ENCODE data around the gene MAPKAP1.

MAPKAP1 gene

DNA sequence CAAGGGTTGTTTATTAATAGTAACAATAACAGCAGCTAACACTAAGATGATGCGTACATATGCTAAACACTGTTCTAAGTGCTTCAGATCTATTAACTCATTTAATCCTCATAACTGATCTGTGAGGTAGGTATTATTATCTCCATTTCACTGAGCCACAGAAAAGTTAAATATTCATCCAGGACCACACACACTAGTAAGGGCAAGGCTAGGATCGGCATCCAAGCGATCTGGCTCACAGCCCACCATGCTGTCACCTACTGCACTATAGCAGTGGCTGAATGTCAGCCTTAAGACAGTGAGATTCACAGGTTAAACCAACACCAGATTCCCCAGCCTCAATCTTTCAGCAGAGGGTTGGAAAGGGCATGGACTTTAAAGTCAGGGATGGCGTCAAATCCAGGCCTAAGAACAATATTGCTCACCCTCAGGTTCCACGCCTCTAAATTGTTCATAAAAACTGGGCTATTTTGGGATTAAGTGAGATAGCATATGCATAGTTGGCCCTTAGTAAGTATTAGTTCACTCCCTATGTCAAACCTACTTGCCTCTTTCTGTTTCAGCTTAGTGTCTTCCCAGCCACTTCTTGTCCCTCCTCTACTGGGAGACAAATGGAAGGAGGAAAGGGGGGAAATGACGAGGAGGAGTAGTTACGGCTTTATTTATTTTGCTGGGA lies 150.8 kb downstream of the MAPKAP1 start:
- no peak for DNase-seq

DNA sequence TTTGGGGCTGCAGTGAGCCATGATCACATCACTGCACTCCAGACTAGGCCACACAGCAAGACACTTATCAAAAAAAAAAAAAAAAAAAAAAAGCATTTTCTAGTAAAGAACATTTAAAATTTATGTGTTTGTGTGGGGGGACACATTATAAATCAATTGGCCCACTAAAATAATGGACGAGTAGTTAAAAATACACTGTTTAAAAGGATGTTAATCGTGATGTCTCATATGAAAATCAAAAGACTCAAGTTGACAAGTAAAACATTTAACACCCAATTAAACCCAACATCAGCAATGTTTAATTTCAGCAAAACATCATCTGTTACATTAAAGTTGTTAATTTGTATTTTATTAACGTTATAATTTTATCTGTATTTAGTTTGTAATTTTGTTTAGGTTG lies 152.3 kb downstream of the MAPKAP1 start:
- DNase-seq, result no peak

DNA sequence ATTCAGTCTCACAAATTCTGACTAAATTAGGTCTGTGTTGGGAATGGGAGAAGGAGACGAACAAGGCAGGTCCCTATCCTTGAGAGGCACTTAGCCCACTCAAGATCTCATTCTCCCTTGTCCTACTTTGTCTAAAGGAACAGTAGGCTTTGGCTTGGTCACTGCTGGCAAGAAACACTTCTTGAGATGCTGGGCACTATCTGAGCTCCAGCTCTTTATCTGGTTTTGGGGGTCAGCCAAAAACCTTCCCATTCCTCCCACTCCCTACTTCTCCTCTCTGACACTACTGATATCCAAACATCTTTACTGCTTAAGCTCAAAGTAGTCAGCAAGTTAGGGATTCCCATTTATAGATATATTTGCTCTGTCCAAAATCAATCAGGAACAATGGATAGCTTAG lies 155.2 kb downstream of the MAPKAP1 start:
- no peak for DNase-seq

DNA sequence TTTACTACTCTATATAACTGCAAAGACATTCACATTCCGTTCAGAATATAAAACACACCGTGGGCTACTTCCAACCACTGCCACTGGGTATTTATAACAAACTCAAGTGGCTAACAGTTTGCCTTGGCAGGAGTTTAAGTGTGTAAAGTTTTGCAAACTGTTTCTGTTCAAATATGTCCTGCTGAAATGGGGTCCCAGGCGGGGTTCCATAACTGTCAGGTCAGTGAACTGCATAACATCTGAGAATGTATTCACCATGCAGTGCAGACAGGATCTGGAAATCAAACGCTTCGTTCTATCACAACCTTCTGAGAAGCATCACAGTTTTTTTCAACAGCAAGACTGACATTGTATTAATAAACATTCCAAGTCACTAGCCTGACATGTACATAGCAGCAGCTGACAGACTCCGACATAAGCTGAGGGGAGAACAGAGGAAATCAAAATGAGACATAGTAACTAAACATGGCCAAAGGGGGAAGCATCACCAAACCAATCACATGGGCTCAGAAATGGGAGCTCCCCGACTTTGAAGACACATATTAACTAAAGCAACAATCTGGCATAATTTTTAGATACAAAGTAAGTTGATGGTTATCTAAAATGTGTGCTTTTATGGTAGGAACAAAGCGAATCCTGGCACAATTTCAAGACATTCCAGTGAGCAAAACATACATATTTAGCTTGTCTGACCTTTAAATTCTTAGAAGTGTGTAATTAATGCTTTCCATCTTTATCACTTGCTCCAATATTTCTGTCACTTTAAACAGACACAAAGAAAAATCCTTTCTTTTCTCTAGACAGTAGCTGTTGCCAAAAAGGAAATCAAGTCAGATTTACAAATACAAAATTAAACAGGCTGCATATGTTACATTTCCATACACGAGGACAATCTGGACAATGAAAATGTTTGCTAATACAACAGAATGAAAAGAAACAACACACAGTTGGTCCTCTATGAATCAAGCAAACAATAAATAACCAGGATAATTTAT lies 156.8 kb downstream of the MAPKAP1 start:
- no peak for DNase-seq

DNA sequence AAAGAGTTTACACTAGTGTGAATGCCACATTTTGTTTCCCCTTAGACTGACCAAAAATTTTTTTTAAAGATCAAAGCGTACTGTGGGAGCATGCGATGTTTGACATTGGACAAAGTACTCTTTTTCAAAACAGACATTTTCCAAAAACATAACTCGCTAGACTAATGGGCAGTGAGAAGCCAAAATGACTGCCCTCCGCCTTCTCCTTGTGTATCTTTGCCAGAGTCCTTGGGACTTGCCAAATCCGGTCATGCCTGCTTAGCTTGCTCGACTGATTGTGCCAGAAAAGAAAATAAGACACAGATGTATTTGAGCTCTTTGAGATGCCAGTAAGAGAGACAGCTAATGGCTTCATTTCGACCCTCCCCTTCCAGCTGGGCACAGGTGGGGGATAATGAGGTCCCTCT lies 157.5 kb downstream of the MAPKAP1 start:
- no peak for DNase-seq

DNA sequence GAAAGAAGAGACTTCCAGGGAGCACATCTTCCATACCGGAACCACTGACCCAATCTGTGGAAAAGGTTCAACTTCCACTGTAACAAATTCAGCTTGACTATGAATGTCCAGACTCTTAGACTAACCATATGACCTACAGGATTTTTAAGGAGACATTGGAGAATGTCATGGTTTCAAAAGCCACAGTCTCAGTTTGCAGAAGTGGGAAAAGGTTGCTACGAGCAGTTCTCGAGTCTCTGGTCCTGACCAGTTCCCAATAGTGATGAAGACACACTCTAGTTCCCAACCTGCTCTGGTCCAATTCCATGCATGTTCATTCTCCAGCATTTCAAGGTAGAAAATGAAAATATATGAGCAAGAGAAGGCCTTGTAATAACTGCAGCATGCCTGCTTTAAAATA lies 158.0 kb downstream of the MAPKAP1 start:
- no peak for DNase-seq

DNA sequence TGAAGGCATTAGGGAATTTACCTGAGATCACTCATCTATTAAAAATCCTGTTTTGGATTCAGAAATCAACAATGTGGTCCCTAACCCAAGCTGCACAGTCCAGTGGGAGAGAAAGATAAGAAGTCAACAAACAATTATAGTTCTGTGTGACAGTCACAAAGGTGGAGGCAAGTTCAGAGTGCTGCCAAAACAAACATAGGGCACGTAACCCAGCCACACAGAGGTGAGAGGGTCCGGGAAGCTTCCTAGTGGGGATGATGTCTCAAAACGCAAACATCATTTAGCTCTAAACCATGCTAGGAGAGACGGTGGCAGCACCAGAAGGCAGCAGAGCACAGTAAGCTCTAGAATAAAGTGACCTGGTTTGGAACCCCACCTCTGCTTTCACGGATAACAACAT lies 158.9 kb downstream of the MAPKAP1 start:
- no peak for DNase-seq

DNA sequence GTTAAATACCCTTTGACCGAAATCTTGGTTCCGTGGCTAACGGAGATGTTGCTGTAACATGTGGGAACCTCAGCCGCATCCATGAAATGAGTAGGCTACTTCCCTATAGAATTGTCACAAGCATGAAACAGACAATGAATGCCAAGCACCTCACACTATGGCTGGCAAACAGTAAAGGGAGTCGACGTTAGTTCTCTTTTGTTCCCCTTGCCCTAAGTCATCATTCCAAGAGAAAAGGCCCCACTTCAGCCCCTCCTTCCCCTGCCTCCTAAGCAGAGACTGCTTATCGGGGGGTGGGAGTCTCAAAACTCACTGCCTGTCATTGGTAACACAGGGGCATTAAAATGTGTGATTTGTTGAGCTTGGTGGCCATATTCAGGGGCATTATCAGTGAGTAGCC lies 159.6 kb downstream of the MAPKAP1 start:
- DNase-seq, result no peak

DNA sequence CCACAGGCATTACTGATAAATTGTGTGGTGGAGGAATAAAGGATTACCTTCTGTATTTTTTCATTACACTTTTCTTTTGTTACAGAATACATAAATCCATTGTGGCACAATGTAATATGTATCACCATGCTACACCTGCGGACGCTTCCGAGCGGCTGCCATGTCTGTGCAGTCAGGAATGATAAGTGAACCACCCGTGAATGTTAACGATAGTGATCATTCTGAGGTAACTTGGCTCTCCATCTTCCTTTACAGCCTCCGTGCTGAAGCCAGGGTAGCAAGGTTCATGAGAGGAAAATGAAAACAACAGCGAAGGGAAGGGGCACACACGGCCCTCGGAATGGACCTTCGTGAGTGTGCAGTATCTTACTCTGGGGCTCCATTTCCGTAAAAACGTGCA lies 161.2 kb downstream of the MAPKAP1 start:
- DNase-seq, result no peak

DNA sequence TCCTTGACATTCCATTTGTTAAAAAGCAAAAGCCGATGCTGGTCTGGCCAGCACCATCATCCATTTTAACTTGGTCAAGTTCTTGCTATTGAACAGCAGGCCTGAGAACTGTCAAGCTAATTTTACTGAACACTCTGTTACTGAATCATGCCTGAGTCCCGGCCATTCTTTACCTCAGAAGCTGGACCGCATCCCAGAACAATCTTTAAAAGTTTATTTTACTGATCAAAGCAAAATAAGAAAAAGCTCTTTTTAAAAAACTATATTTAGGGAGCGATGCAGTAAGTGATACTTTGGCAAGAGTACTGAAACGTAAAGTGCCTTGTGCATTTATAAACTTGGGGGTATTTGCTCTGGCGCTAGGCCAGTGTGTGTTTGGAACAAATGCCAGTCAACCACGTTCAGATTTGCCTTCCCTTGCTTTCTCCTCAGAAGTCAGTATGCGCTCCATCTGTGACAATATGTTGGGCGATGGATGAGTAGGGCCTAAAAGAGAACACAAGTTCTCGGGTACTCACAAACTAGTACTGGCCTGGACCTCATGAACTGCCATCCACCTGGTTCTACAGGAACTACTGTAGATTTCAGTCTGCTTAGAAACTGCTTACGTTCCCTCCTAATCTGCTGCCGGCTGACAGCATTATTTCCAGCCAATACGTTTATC lies 161.9 kb downstream of the MAPKAP1 start:
- DNase-seq, result no peak

DNA sequence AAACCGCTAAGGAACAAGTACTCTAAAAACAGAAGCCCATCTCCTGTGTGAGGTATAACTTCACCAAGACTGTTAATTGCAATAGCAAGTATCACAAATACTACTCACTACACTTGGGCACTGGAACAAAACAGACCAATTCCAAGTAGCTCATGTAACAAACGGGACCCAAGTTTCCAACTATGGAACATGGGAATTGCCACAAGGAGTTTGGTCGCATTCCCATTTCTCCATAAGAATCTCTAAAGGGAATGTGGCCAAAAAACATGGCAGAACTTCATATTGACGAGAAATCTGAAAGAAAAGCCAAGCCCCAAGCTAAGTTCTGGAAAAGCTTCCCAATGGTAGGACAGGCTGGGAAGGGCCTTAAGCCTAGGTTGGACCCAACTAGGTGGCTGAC lies 162.5 kb downstream of the MAPKAP1 start:
- DNase-seq, result no peak

DNA sequence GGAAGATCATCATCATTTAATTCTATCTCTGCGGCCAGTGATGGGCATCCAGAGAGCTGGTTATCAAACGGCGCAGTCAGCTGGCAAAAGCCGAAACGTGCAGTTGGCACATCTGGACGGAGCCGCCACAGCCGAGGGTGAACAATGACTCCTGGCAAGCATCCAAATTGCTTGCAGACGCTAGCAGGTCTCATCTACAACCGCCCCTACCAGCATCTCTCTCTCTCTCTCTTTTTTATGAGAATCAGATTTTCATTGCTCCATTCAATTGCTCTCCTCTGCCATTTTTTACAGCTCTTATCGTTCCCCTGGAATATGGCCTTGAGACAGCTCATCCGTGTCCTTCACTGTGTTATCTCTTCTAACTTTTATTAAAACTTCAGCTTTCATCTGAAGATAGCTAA lies 165.2 kb downstream of the MAPKAP1 start:
- no peak for DNase-seq

DNA sequence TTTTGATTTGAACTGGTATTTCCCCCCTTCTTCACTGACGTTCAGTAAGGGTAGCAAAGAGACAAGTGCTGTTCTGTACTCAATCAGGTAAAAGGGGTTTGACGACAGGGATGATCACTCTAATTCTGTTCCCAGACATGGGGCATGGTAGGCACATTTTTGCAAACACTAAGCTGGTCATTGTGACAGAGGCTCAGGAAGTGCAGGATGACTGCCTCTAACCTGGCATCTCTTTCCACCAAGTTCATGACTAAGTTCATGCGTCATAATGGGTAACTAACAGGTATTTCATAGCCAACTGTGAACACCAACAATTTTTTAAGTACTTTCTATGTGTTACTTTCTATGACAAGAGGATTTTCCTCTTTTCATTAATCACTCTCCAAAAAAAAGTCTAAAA lies 166.5 kb downstream of the MAPKAP1 start:
- no peak for DNase-seq

DNA sequence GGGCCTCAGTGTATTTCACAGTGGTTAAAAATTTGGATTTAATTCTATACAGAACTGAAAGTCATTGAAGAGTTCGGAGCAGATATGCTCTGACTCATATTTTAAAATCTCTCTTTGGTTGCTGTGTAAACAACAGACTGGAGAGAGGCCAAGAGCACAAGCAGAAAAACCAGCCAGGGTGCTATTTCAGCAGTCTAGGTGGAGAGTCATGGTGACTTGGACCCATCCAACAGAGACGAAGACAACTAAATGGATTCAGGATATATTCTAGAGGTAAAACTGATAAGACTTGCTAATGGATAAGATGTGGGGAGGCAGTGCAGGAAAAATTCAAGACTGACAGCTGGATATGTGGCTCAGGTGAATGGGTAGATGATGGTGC lies 168.9 kb downstream of the MAPKAP1 start:
- DNase-seq, result no peak

DNA sequence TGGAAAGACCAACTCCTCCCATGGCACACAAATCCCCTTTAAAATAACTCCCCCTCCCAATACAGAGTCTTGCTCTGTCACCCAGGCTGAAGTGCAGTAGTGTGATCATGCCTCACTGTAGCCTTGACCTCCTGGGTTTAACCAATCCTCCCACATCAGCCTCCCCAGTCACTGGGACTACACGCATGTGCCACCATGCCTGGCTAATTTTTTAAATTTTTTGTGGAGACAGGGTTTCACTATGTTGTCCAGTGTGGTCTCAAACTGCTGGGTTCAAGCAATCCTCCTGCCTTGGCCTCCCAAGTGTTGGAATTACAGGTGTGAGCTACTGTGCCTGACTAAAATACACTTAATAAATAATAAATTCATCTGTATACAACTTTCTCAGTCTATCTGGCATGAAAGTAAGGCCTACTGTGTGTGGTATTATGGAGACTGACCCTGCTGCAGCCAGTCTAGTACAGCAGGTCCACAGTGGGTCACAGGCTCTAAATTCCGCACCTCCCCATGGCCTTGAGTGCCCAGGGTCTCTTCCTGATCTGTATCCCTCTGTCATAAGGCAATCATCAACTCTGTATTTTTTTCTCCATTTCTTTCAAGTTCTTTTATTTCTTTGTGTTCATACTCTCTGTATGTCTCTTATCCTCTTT lies 169.4 kb downstream of the MAPKAP1 start:
- no peak for DNase-seq

DNA sequence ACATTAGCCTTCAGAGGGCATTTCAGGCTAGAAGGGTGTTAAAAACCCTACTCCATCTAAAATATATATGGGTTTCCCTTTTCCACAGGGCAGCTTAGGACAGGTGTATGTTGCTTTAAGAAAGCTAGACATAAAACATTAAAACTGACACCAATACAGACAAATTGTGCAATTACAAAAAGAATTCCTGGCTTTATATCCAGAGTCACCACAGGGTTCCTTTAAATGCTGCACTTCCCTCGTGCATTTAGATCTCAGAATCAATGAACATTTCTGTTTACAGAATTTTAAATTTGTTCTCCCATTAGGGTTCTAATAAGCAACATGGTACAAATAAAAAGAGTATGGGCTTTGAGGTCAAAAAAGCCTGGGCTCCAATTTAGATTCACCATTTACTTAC lies 170.2 kb downstream of the MAPKAP1 start:
- no peak for DNase-seq

DNA sequence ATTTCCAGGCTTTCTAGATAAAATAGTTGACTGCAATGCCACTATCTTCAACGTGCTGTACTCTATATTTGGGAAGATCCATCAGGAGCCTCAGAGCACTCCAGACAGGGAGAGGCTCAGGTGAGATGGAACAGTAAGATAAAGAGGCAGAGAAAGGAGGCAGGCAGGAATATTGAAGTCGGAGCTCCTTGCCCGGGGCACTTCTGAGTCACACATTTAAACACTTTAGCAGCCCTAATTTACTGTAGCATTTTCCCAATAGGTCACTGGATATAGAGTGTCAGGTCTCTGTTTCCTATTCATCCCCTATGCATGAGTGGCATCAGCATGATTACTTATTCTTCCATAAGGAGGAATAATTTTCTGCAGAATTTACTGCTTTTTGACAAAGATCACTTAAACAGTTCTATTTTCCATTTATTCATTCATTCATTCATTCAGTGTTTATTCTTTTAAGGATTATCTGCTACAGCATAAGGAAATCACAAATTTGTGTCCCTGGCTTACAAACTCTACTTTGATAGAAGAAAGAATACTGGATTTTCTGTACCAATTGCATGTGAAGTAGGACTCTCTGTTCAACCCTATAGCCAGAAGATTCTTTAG lies 170.7 kb downstream of the MAPKAP1 start:
- DNase-seq, result no peak

DNA sequence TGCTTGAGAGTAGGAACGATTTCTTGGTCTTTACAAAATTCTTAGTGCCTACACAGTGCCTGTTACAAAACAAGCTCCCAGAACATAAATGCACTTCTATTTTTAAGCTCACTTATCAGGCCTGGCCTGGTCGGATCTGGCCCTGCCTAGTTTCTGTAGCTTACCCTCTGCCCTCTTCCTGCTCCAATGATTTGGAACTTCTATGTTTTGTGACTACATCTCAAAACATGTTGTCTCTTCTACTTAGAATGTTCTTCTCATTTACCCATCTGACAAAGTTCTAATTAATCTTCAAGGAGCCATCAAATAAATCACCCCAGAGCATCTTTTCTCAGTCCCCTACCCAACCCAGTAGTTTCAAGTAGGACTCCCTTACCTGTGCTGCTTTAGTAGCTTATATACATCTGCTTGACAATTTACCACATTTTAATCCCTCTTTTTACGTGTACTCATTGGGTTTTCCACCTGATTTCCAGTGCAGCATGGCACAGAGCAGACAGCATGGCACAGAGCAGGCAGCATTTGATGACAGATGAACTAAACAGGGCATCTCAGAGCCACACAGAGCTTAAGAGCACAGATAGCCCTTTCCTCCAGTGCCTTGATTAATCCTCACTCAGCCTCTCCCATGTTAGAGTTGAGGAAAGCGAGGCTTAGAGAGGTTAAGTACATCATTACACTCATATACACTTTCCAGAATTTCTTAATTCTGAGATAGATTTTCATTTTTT lies 171.9 kb downstream of the MAPKAP1 start:
- no peak for DNase-seq

DNA sequence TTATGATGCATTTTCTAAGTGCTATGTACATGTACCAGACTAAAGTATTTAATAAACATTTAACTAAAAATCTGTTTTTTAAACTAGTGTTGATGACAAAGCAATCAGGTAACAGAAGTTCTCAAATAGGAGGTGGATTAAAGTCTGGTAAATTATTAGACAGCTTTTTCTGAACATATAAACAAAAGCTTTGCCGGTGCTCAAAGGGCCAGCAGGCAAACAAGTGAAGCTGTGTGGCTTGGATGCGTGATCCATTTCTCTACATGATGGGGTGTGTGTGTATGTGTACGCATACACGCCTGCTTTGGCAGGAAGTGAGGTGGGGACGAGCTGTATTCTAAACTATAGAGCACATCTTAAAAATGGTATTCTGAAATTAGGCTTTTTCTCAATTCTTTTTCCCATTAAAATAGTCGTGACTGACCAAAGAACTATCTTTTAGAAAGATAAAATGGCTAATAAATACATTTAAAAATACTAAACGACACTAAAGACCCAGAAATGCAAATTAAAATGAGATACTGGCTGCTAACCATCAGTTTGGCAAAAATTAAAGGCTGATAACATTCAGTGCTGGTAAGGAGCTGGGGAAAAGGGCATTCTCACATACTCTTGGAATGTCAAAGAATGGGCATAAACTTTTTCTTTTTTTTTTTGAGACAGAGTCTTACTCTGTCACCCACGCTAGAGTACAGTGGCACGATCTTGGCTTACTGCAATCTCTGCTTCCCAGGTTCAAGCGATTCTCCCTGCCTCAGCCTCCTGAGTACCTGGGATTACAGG lies 174.0 kb downstream of the MAPKAP1 start:
- no peak for DNase-seq

DNA sequence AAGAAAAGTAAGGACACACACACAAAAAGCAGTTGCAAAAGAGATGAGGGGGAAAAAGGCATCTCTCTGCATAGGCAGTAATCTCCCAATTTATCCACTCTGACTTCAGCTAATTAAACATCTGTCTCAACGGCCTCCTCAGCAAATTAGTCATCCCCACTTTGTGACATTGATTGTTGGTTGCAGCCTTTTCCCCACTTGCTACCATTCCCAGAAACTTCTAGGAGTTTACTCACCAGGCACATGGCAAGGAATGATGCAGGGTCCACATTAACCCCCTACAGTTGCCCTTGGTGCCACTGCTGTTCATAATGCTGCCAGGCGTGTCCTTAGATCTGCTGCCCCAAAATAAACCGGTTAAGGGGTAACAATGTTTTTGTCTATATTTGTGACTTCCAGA lies 174.6 kb downstream of the MAPKAP1 start:
- no peak for DNase-seq

Data from suppressor macrophage treated with lipopolysaccharide for 4 hours (primary cell).